GM19025 (cell line): ENCODE data around the gene IFFO2.

Experiments used
- ATAC-seq: cut with Tn5 transposase; IDR thresholded peaks from one replicate; pipeline ENCODE4 v1.9.1; 2021; ENCODE audit warnings: mild to moderate bottlenecking, low read depth, moderate library complexity; ENCODE audit not compliant: unreplicated experiment

The IFFO2 gene

GRCh38 chr1:18861082-18861481 lies 95.4 kb downstream of the IFFO2 start:
- ATAC-seq = no peak

GRCh38 chr1:18859560-18859959 lies 96.9 kb downstream of the IFFO2 start, which contains the start of gene TAS1R2:
TAS1R2 (minus strand) TSS chr1:18859660; CDS start chr1:18859660, 0 bp downstream.
- no peak for ATAC-seq

DNA sequence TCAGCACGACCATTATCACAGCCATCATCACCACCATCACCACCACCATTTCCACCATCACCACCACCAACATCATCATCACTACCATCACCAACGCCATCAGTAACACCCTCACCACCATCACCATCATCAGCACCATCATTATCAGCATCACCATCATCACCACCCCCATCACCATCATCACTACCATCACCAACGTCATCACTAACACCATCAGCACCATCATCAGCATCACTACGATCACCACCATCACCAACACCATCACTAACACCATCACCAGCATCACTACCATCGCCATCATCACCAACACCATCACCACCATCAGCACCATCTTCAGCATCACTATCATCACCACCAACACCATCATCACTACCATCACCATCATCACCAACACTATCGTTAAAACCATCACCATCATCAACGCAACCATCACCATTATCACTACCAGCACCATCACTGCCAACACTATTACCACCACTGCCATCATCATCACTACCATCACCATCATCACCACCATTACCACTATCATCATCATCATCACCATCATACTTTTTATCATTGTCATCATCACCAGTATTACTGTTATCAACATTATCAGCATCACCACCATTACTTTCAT lies 98.3 kb downstream of the IFFO2 start:
- ATAC-seq = no peak

- ATAC-seq = no peak
Observed at GRCh38 chr1:18856435-18856834, 100.0 kb downstream of the IFFO2 start.

GRCh38 chr1:18855573-18855972 lies 100.9 kb downstream of the IFFO2 start:
- ATAC-seq = no peak

DNA sequence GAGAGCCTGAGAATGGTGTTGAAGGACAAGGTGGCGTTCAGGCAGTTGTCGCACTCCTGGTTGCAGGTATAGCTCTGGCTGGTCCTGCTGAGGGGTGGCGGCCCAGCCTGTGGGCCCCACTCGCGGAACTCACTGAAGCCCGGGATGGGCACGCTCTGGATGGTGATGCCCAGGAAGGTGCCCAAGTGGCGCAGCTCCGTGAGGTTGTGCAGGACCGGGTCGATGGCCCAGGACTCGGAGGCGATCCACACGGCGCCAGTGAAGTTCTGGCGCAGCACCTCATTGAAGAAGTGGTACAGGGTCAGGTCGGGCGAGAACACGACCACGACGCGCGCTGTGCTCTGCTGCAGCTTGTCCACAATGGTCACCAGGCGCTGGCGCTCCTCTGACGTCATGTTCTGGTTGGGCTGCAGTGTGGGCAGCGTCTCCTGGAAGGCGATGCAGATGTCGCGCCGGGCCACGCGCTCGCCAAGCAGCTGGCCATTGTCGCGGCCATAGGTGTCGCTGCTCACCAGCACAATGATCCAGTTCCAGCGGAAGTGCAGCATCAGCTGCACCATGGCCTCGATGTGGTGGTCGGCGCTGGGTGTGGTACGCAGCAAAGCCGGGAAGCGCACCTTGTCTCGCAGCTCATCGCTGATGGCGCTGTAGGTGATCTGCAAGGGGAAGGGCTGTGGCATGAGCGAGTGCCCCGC lies 102.0 kb downstream of the IFFO2 start:
- ATAC-seq = no peak
